HPDE6-E6E7 (cell line): Measurements from ENCODE around the gene MIPOL1.
"Not testable (repeated sequence)": the region's sequence is repeated elsewhere in the genome, so short reads cannot be mapped to it uniquely, and the experiment has no call there.

Experiments used
- DNase-seq: peaks from one replicate; pipeline ENCODE4 v3.0.0; 2011; ENCODE audit warnings: missing footprints; ENCODE audit errors: extremely low spot score

Gene MIPOL1

GRCh38 chr14:37197421-37198272 lies at the start of gene MIPOL1:
TSS of gene MIPOL1 (plus strand) at chr14:37197937. CDS start at chr14:37247889, 49,952 bp downstream.
- peak; percentile 82 for DNase-seq

GRCh38 chr14:37150414-37150813 lies 47.3 kb upstream of the MIPOL1 start:
- DNase-seq = no peak

- DNase-seq = no peak
Observed at GRCh38 chr14:37153005-37153404, 44.7 kb upstream of the MIPOL1 start.

- no peak for DNase-seq
Observed at GRCh38 chr14:37153483-37153882, 44.3 kb upstream of the MIPOL1 start.

- DNase-seq = no peak
Observed at GRCh38 chr14:37157987-37158386, 39.8 kb upstream of the MIPOL1 start.

- DNase-seq = not testable (repeated sequence)
Observed at GRCh38 chr14:37162307-37162706, 35.4 kb upstream of the MIPOL1 start.

GRCh38 chr14:37165794-37166193 lies 31.9 kb upstream of the MIPOL1 start:
- DNase-seq = no peak

- DNase-seq = no peak
Observed at GRCh38 chr14:37167151-37168047, 30.3 kb upstream of the MIPOL1 start.

DNA sequence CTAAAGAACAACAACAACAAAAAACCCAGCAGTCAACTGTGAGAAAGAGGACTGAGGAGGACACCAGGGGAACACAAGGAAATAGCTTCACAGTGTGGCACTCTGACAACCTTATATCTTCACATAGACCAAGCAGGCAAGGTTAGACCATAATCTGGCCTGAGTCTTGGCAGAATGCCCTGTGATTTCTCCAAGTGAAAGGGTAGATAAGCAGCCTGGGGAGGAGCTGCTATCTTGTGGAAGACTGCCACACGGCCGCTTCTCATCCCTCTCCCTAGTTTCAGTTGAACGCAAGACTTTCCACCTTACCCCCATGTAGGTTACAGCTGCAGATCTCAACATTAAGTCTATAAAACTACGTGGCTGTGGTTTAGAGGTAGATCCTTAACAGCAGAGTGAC lies 29.0 kb upstream of the MIPOL1 start:
- no peak for DNase-seq

DNA sequence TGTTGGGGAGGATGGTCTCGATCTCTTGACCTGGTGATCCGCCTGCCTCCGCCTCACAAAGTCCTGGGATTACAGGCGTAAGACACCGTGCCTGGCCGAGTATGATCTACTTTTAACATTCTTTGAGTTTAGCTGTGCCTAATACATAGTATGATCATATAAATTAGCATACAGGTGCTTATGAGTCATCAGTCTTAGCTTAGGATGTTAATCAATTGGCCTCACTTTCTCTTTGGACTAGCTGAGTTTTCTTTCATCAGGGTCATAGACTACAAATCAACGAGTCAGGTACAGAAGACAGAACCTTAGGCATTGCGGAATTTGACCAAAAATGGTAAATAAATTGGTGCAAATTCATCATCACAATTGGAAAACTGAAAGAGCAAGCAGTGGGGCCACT lies 27.5 kb upstream of the MIPOL1 start:
- no peak for DNase-seq

GRCh38 chr14:37170993-37171392 lies 26.7 kb upstream of the MIPOL1 start:
- no peak for DNase-seq

DNA sequence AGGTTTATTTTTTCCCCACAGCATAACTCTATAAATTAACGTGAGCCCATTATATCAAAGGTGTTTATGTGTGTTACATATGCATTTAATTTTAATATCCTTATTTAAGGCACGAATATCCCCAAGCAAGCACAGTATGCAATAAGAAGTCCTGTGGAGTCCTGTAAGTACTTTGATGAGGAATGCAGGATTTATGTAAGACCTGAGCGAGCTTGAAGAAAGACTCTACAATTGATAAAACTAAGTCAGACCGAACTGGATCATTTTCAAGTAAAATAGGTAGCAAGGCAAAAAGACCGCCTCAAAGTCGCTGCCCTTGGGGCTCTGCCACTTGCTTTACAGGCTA lies 26.1 kb upstream of the MIPOL1 start:
- no peak for DNase-seq

GRCh38 chr14:37172024-37172869 lies 25.5 kb upstream of the MIPOL1 start, which contains the start of gene SLC25A21:
TSS of gene SLC25A21 (minus strand) at chr14:37172606.
- DNase-seq = peak; percentile 84

- DNase-seq = no peak
Observed at GRCh38 chr14:37172936-37173614, 24.7 kb upstream of the MIPOL1 start.

- peak; percentile 42 for DNase-seq
Observed at GRCh38 chr14:37179896-37180502, 17.7 kb upstream of the MIPOL1 start.

- not testable (repeated sequence) for DNase-seq
Observed at GRCh38 chr14:37180886-37181285, 16.9 kb upstream of the MIPOL1 start.

- no peak for DNase-seq
Observed at GRCh38 chr14:37181441-37181840, 16.3 kb upstream of the MIPOL1 start.

- DNase-seq = not testable (repeated sequence)
Observed at GRCh38 chr14:37184520-37184919, 13.2 kb upstream of the MIPOL1 start.

- no peak for DNase-seq
Observed at GRCh38 chr14:37185670-37186069, 12.1 kb upstream of the MIPOL1 start.

DNA sequence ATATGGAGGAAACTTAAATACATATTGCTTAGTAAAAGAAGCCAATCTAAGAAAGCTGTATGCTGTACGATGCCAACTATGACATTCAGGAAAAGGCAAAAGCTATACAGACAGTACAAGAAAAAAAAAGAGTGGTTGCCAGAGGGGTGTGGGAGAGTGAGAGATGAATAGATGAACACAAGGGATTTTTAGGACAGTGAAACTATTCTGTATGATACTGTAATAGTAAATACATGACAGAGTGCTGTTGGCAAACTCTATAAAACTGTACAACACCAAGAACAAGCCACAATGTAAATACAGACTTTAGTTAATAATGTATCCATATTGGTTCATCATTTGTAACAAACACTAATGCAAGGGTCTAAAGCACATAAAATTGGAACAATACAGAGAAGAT lies 10.9 kb upstream of the MIPOL1 start:
- DNase-seq = no peak

- DNase-seq = no peak
Observed at GRCh38 chr14:37187294-37187693, 10.4 kb upstream of the MIPOL1 start.
